ENCODE results near the gene AJAP1.
"Not testable (repeated sequence)": the region's sequence is repeated elsewhere in the genome, so short reads cannot be mapped to it uniquely, and the experiment has no call there.

AJAP1 gene

GRCh38 chr1:4656533-4657140 lies 2.2 kb downstream of the AJAP1 start:
- FAIRE-seq (no peak), DNase-seq (ENCODE audit: insufficient read length, low spot score) (no peak)

GRCh38 chr1:4657244-4657789 lies 2.9 kb downstream of the AJAP1 start:
- no peak for DNase-seq (ENCODE audit: insufficient read length, low spot score)

GRCh38 chr1:4657960-4658541 lies 3.6 kb downstream of the AJAP1 start:
- no peak for FAIRE-seq
- DNase-seq (ENCODE audit: insufficient read length, low spot score) = no peak

More at GRCh38 chr1:4657244-4657789, 2.9 kb downstream of the AJAP1 start:
- no peak for FAIRE-seq

- DNase-seq (ENCODE audit: insufficient read length, low spot score) (no peak), FAIRE-seq (no peak)
Observed at GRCh38 chr1:4658643-4659628, 4.5 kb downstream of the AJAP1 start.

- FAIRE-seq = no peak
Observed at GRCh38 chr1:4660917-4661594, 6.6 kb downstream of the AJAP1 start.

GRCh38 chr1:4661595-4661917 lies 7.1 kb downstream of the AJAP1 start:
- no peak for FAIRE-seq

More at GRCh38 chr1:4660917-4661594, 6.6 kb downstream of the AJAP1 start:
- DNase-seq (ENCODE audit: insufficient read length, low spot score) = no peak

GRCh38 chr1:4662168-4662567 lies 7.8 kb downstream of the AJAP1 start:
- FAIRE-seq = no peak
- DNase-seq (ENCODE audit: insufficient read length, low spot score) = no peak

More at GRCh38 chr1:4661595-4661917, 7.1 kb downstream of the AJAP1 start:
- DNase-seq (ENCODE audit: insufficient read length, low spot score) = no peak

- DNase-seq (ENCODE audit: insufficient read length, low spot score) (no peak), FAIRE-seq (no peak)
Observed at GRCh38 chr1:4662723-4663122, 8.3 kb downstream of the AJAP1 start.

GRCh38 chr1:4664095-4664494 lies 9.7 kb downstream of the AJAP1 start:
- DNase-seq (ENCODE audit: insufficient read length, low spot score) (no peak), FAIRE-seq (no peak)

GRCh38 chr1:4664606-4665005 lies 10.2 kb downstream of the AJAP1 start:
- no peak for FAIRE-seq
- DNase-seq (ENCODE audit: insufficient read length, low spot score) = no peak

GRCh38 chr1:4665456-4665855 lies 11.0 kb downstream of the AJAP1 start:
- DNase-seq (ENCODE audit: insufficient read length, low spot score) (no peak), FAIRE-seq (no peak)

- not testable (repeated sequence) for FAIRE-seq; DNase-seq (ENCODE audit: insufficient read length, low spot score)
Observed at GRCh38 chr1:4666683-4667082, 12.3 kb downstream of the AJAP1 start.

- DNase-seq (ENCODE audit: insufficient read length, low spot score) = no peak
- FAIRE-seq = no peak
Observed at GRCh38 chr1:4668743-4669700, 14.6 kb downstream of the AJAP1 start.

- FAIRE-seq = no peak
- DNase-seq (ENCODE audit: insufficient read length, low spot score) = no peak
Observed at GRCh38 chr1:4670265-4670664, 15.9 kb downstream of the AJAP1 start.

- DNase-seq (ENCODE audit: insufficient read length, low spot score) (no peak), FAIRE-seq (no peak)
Observed at GRCh38 chr1:4671828-4672227, 17.4 kb downstream of the AJAP1 start.

GRCh38 chr1:4673494-4673893 lies 19.1 kb downstream of the AJAP1 start:
- no peak for FAIRE-seq
- DNase-seq (ENCODE audit: insufficient read length, low spot score) = no peak

GRCh38 chr1:4674117-4674516 lies 19.7 kb downstream of the AJAP1 start:
- no peak for DNase-seq (ENCODE audit: insufficient read length, low spot score)
- FAIRE-seq = no peak

- FAIRE-seq = no peak
Observed at GRCh38 chr1:4674676-4675075, 20.3 kb downstream of the AJAP1 start.

GRCh38 chr1:4675454-4676186 lies 21.2 kb downstream of the AJAP1 start:
- DNase-seq (ENCODE audit: insufficient read length, low spot score) = no peak
- no peak for FAIRE-seq

More at GRCh38 chr1:4674676-4675075, 20.3 kb downstream of the AJAP1 start:
- DNase-seq (ENCODE audit: insufficient read length, low spot score) = no peak
